DND-41 (cell line): Measurements from ENCODE around the gene ASB18.

ENCODE experiments used
- ATAC-seq: fragments of 200-7000 bp; cut with Tn5 transposase; 3 replicates; pipeline ENCODE4 v1.9.1; 2021; ENCODE audit warnings: low read depth; ENCODE audit not compliant: insufficient read depth
- DNase-seq: peaks from one replicate; pipeline ENCODE4 v3.0.0-alpha.2; 2020
- H2AFZ ChIP-seq: 2 replicates; pipeline ENCODE4 v1.6.0; 2012; ENCODE audit warnings: low read depth, low read length
- H3K27ac ChIP-seq: 2 replicates; pipeline ENCODE4 v1.5.1; 2012; ENCODE audit warnings: low read length, inconsistent platforms
- H3K27me3 ChIP-seq: fragments of 200-600 bp; sonication (generic); 2 replicates; pipeline ENCODE4 v1.6.0; 2012; ENCODE audit warnings: low read length, mild to moderate bottlenecking, inconsistent platforms; ENCODE audit not compliant: insufficient read depth, poor library complexity
- H3K36me3 ChIP-seq: 2 replicates; pipeline ENCODE4 v1.5.1; 2012; ENCODE audit warnings: low read length, inconsistent platforms; ENCODE audit not compliant: insufficient read depth
- H3K4me1 ChIP-seq: 2 replicates; pipeline ENCODE4 v1.5.1; 2012; ENCODE audit warnings: mild to moderate bottlenecking, low read length; ENCODE audit not compliant: insufficient read depth
- H3K4me2 ChIP-seq: 2 replicates; pipeline ENCODE4 v1.6.0; 2012; ENCODE audit warnings: mild to moderate bottlenecking, moderate library complexity, low read length, inconsistent platforms; ENCODE audit not compliant: insufficient read depth
- H3K4me3 ChIP-seq, 2 experiments: fragments of 200-600 bp in 1 of 2; shearing (Covaris generic) in 1 of 2; 2 replicates each; pipeline ENCODE4 v1.5.1; 2012 to 2016; ENCODE audit warnings: inconsistent platforms in 2 of 2, low read length in 2 of 2, mild to moderate bottlenecking in 2 of 2, low read depth in 1 of 2, moderate library complexity in 1 of 2
- H3K79me2 ChIP-seq: 2 replicates; pipeline ENCODE4 v1.6.0; 2012; ENCODE audit warnings: low read length, inconsistent platforms; ENCODE audit not compliant: insufficient read depth
- H3K9ac ChIP-seq: 2 replicates; pipeline ENCODE4 v1.6.0; 2012; ENCODE audit warnings: low read depth, mild to moderate bottlenecking, inconsistent platforms, low read length, moderate library complexity
- H3K9me3 ChIP-seq: 2 replicates; pipeline ENCODE4 v1.5.1; 2012; ENCODE audit warnings: low read length, moderate library complexity, mild to moderate bottlenecking, inconsistent platforms; ENCODE audit not compliant: insufficient read depth, severe bottlenecking
- H4K20me1 ChIP-seq: 2 replicates; pipeline ENCODE4 v1.6.0; 2012; ENCODE audit warnings: low read length; ENCODE audit not compliant: insufficient read depth
- EZH2 ChIP-seq: IDR thresholded peaks from 3 replicates; pipeline ENCODE4 v1.6.1; 2012; ENCODE audit warnings: borderline replicate concordance, low read depth, mild to moderate bottlenecking, moderate library complexity, low read length, inconsistent platforms; ENCODE audit not compliant: severe bottlenecking
- TF ChIP-seq, protein P1 (sequence below): IDR thresholded peaks from 2 replicates; pipeline ENCODE4 v1.5.1; 2012; ENCODE audit warnings: borderline replicate concordance, low read length, moderate library complexity, mild to moderate bottlenecking; ENCODE audit not compliant: poor library complexity, severe bottlenecking; ENCODE audit errors: extremely low read depth

ASB18 gene

GRCh38 chr2:236200378-236200777, 63.8 kb downstream of the ASB18 start:
- Histone ChIP-seq H3K4me1 (no peaks in the 10 kb centered on the region), H3K36me3 (no peaks in the 10 kb centered on the region), H2AFZ (no peak overlapping the region), H3K9ac (no peak overlapping the region), H4K20me1 (no peaks in the 10 kb centered on the region), H3K79me2 (no peaks in the 10 kb centered on the region), H3K9me3 (peaks cover 3% of the 10 kb centered on the region), H3K27me3 (peaks cover 10% of the 10 kb centered on the region), H3K4me2 (no peak overlapping the region), H3K27ac (no peak overlapping the region), H3K4me3 (no peak overlapping the region)
- no peak for ATAC-seq
- TF ChIP-seq, protein P1, sequence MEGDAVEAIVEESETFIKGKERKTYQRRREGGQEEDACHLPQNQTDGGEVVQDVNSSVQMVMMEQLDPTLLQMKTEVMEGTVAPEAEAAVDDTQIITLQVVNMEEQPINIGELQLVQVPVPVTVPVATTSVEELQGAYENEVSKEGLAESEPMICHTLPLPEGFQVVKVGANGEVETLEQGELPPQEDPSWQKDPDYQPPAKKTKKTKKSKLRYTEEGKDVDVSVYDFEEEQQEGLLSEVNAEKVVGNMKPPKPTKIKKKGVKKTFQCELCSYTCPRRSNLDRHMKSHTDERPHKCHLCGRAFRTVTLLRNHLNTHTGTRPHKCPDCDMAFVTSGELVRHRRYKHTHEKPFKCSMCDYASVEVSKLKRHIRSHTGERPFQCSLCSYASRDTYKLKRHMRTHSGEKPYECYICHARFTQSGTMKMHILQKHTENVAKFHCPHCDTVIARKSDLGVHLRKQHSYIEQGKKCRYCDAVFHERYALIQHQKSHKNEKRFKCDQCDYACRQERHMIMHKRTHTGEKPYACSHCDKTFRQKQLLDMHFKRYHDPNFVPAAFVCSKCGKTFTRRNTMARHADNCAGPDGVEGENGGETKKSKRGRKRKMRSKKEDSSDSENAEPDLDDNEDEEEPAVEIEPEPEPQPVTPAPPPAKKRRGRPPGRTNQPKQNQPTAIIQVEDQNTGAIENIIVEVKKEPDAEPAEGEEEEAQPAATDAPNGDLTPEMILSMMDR: no peak
- no peak for TF ChIP-seq EZH2
- DNase-seq: no peak

DNA sequence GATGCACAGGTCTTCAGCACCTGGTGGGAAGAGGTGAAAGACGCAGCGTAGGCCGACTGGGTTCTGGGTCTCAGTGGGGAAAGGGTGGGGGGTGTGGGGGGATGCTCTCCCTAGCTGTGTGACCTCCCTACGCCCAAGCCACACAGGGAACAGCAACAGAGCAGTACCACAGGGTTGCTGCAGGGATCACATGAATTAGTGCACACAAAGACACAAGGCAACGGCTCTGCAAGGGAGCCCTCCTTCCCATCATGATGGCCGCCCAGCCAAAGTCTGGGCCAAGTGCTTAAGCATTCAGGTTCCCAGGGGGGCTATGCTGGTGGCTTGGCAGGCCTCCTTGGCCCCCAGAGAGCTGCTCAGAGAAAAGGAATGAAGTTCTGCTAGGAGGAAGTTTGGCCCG, 67.8 kb downstream of the ASB18 start:
- ATAC-seq: no peak
- H3K9me3 ChIP-seq: no peaks in the 10 kb centered on the region

DNA sequence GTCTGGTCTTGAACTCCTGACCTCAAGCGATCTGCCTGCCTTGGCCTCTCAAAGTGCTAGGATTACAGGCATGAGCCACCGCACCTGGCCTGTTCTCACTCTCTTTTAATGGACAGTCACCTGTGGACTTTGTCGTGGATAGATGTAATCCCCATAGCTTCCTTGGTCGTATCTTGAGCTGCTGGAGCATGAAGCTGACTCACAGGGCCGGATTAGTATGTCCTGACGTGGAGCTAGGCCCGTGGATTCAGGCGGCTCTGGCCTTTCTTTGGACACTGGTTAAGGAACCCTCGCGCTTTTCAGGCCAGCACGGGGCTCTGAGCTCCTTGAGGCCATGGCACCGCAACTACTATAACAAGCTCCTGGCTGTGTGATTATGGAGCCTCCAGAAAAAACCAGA, 68.5 kb downstream of the ASB18 start:
- TF ChIP-seq EZH2: no peak
- TF ChIP-seq, protein P1: no peak

More for the DNA sequence above, 67.8 kb downstream of the ASB18 start:
- no peak for DNase-seq
- H3K79me2 ChIP-seq: no peaks in the 10 kb centered on the region
- no peak overlapping the region for H3K4me3 ChIP-seq
- H3K4me1 ChIP-seq: no peaks in the 10 kb centered on the region
- peaks cover 8% of the 10 kb centered on the region for H3K27me3 ChIP-seq
- no peaks in the 10 kb centered on the region for H3K36me3 ChIP-seq
- H2AFZ ChIP-seq: no peak overlapping the region
- no peak overlapping the region for H3K9ac ChIP-seq
- no peak overlapping the region for H3K27ac ChIP-seq
- no peaks in the 10 kb centered on the region for H4K20me1 ChIP-seq
- no peak for TF ChIP-seq EZH2
- TF ChIP-seq, protein P1: no peak
- no peak overlapping the region for H3K4me2 ChIP-seq

DNA sequence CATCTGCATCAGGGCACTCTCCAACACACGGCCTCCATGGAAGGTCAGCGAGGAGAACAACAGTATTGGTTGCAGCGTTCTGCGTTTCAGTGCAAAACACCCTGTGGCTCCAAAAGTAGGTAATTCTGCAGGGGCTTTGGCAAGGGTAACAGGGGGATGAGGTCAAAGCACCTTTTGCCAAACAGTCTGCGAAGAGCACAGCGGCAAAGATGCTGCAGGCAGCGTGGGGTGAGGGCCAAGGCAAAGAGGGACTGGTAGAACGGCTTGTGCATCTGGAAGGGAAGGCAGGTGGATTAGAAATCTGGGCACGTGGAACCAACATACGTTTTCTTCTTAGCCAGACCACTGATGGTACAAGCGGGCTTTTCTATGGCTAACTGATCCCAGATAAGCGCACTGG, 69.4 kb downstream of the ASB18 start:
- no peak overlapping the region for H3K27ac ChIP-seq
- no peak for DNase-seq
- no peak for ATAC-seq
- TF ChIP-seq EZH2: no peak
- TF ChIP-seq, protein P1: no peak
- H3K4me1 ChIP-seq: no peaks in the 10 kb centered on the region
- no peaks in the 10 kb centered on the region for H3K79me2 ChIP-seq
- H3K4me2 ChIP-seq: no peak overlapping the region
- H3K9me3 ChIP-seq: no peaks in the 10 kb centered on the region
- peaks cover 4% of the 10 kb centered on the region for H3K27me3 ChIP-seq
- no peak overlapping the region for H2AFZ ChIP-seq
- no peaks in the 10 kb centered on the region for H3K36me3 ChIP-seq
- H3K4me3 ChIP-seq: no peak overlapping the region
- H4K20me1 ChIP-seq: no peaks in the 10 kb centered on the region
- H3K9ac ChIP-seq: no peak overlapping the region

More for the DNA sequence above, 68.5 kb downstream of the ASB18 start:
- H3K4me3 ChIP-seq: no peak overlapping the region
- no peak for DNase-seq
- no peaks in the 10 kb centered on the region for H3K9me3 ChIP-seq
- no peak overlapping the region for H3K4me2 ChIP-seq
- no peak overlapping the region for H3K9ac ChIP-seq
- H2AFZ ChIP-seq: no peak overlapping the region
- no peak overlapping the region for H3K27ac ChIP-seq
- H3K4me1 ChIP-seq: no peaks in the 10 kb centered on the region
- H3K79me2 ChIP-seq: no peaks in the 10 kb centered on the region
- no peaks in the 10 kb centered on the region for H3K36me3 ChIP-seq
- ATAC-seq: no peak
- H4K20me1 ChIP-seq: no peaks in the 10 kb centered on the region
- H3K27me3 ChIP-seq: peaks cover 8% of the 10 kb centered on the region
